Medulla oblongata (tissue), 1 donor: Measurements from ENCODE around the gene NEUROG2.
"Not testable (repeated sequence)": the region's sequence is repeated elsewhere in the genome, so short reads cannot be mapped to it uniquely, and the experiment has no call there.

Experiments
- DNase-seq: peaks from one replicate; pipeline ENCODE4 v3.0.0-alpha.2; 2015; ENCODE audit errors: extremely low spot score

Gene NEUROG2

GRCh38 chr4:112492321-112492720 lies 23.7 kb downstream of the NEUROG2 start:
- DNase-seq = no peak

- DNase-seq = not testable (repeated sequence)
These were observed 25.2 kb downstream of the NEUROG2 start for GRCh38 chr4:112490808-112491207.

- DNase-seq = no peak
These were observed 30.1 kb downstream of the NEUROG2 start for GRCh38 chr4:112485930-112486329.

- DNase-seq = no peak
These were observed 42.0 kb downstream of the NEUROG2 start for GRCh38 chr4:112473985-112474384.

GRCh38 chr4:112472318-112472717 lies 43.7 kb downstream of the NEUROG2 start:
- DNase-seq = no peak
